ENCODE measurements around the gene DNAJC27.

DNA sequence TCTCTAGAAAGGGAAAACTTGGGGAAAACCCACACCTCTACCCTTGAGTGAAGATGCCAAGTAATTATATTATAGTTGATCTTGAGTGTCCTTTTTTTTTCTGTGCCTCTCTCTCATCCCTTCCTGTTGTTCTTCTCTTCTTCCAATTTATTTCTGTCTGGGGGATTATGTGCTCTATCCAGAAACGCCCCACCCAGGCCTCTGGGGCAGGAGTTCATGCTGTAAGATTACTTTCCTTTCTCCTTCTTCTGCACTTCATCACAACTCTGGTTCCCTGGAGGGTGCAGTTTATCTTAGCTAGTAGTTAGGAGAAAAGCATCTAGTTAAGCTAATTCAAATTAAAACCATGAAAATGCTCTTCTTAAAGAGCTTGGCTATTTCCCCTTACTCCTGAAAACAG is 30.3 kb upstream of the DNAJC27 start:
- TF ChIP-seq BHLHE40 (IDR thresholded peaks at IDR 0.05; ENCODE audit: low read depth, low read length) (no peak), SMC3 (IDR thresholded peaks at IDR 0.05) (no peak), POLR2A (IDR thresholded peaks at IDR 0.05; ENCODE audit: low read length) (no peak), ZC3H11A (IDR thresholded peaks at IDR 0.05) (no peak), CEBPB (IDR thresholded peaks at IDR 0.05) (no peak)
- TF ChIP-seq, protein P1, sequence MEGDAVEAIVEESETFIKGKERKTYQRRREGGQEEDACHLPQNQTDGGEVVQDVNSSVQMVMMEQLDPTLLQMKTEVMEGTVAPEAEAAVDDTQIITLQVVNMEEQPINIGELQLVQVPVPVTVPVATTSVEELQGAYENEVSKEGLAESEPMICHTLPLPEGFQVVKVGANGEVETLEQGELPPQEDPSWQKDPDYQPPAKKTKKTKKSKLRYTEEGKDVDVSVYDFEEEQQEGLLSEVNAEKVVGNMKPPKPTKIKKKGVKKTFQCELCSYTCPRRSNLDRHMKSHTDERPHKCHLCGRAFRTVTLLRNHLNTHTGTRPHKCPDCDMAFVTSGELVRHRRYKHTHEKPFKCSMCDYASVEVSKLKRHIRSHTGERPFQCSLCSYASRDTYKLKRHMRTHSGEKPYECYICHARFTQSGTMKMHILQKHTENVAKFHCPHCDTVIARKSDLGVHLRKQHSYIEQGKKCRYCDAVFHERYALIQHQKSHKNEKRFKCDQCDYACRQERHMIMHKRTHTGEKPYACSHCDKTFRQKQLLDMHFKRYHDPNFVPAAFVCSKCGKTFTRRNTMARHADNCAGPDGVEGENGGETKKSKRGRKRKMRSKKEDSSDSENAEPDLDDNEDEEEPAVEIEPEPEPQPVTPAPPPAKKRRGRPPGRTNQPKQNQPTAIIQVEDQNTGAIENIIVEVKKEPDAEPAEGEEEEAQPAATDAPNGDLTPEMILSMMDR (IDR thresholded peaks at IDR 0.05) = no peak

Measured in A549 (cell line).